Measurements from ENCODE around the gene SIN3A. TPM values are rescaled to one million over a fixed set of nuclear protein-coding genes. Genes with fewer than 3 reads are reported as not detected.
A peak's percentile ranks its signal among the peaks of the same experiment; 100 is the strongest.

SIN3A gene
- total and polyA plus RNA-seq, 2 of the 8 experiments (the other 6 are each of a cell fraction or from before 2014, with no cell fraction given), result 69.5 to 109 TPM

- TF ChIP-seq CHD7 (IDR thresholded peaks at IDR 0.05; ENCODE audit: insufficient replicate concordance, low read length) (no peak), SP1 (IDR thresholded peaks at IDR 0.05; ENCODE audit: low read depth, low read length) (peak; percentile 91), GTF2F1 (IDR thresholded peaks at IDR 0.05; ENCODE audit: borderline replicate concordance, low read depth, low read length) (no peak), CREB1 (IDR thresholded peaks at IDR 0.05) (peak; percentile 79), HDAC2 (IDR thresholded peaks at IDR 0.05; ENCODE audit: borderline replicate concordance in 1 of 2, low read depth in 2 of 2, low read length in 2 of 2) (no peak; a peak in 1 of 4 replicates), BCL11A (IDR thresholded peaks at IDR 0.05; ENCODE audit: low read depth in 2 of 2, low read length in 2 of 2) (no peak), KDM4A (IDR thresholded peaks at IDR 0.05; ENCODE audit: low read depth, low read length, severe bottlenecking) (peak; percentile 12), JUND (IDR thresholded peaks at IDR 0.05; ENCODE audit: low read length) (0 out of 2 replicates have a peak, but pooled peaks have one; percentile 7), NANOG (IDR thresholded peaks at IDR 0.05; ENCODE audit: insufficient read depth, low read depth, low read length, poor library complexity, severe bottlenecking) (no peak)
Observed at GRCh38 chr15:75453703-75454470, 2.4 kb upstream of the SIN3A start (continued).

Measured in H1 (cell line).